Chondrocyte (in vitro differentiated cells): ENCODE measurements around the gene DDN. TPM values are rescaled to one million over a fixed set of nuclear protein-coding genes. Genes with fewer than 3 reads are reported as not detected.
A peak's percentile ranks its signal among the peaks of the same experiment; 100 is the strongest.

Experiments
- DNase-seq: peaks from one replicate; pipeline ENCODE4 v3.0.0; 2021; ENCODE audit warnings: mixed read lengths, low spot score
- H3K27ac Mint-ChIP-seq: one replicate; pipeline ENCODE4 v1.8.0; 2021; ENCODE audit warnings: mild to moderate bottlenecking, moderate library complexity, mixed read lengths; ENCODE audit not compliant: unreplicated experiment
- H3K27me3 Mint-ChIP-seq: 2 replicates; pipeline ENCODE4 v1.8.0; 2021; ENCODE audit warnings: low read depth, mixed read lengths
- H3K36me3 Mint-ChIP-seq: 2 replicates; pipeline ENCODE4 v1.8.0; 2021; ENCODE audit warnings: low read depth, mixed read lengths
- H3K4me1 Mint-ChIP-seq: 2 replicates; pipeline ENCODE4 v1.8.0; 2021; ENCODE audit warnings: low read depth, mild to moderate bottlenecking, mixed read lengths
- H3K4me3 Mint-ChIP-seq: one replicate; pipeline ENCODE4 v1.8.0; 2021; ENCODE audit warnings: mild to moderate bottlenecking, moderate library complexity, mixed read lengths; ENCODE audit not compliant: unreplicated experiment
- H3K9me3 Mint-ChIP-seq: 2 replicates; pipeline ENCODE4 v1.8.0; 2021; ENCODE audit warnings: low read depth, mixed read lengths
- CTCF ChIP-seq: fragments of 200-600 bp; sonication (generic); IDR thresholded peaks from 2 replicates; pipeline ENCODE4 v1.5.0; 2021; ENCODE audit warnings: antibody characterized with exemption, mild to moderate bottlenecking, moderate library complexity
- total RNA-seq: library from RNA; stranded (reverse); gene quantifications from 3 replicates; pipeline ENCODE4 v1.2.1, GENCODE V29; 2021

The DDN gene
- total RNA-seq, 1 donor from 2014 or later, result 0.72 TPM

- Mint-ChIP-seq H3K4me1 (no peaks in the 10 kb centered on the region), H3K27me3 (no peaks in the 10 kb centered on the region), H3K4me3 (no peak overlapping the region), H3K9me3 (no peaks in the 10 kb centered on the region), H3K36me3 (peaks cover 40% of the 10 kb centered on the region), H3K27ac (no peak overlapping the region)
- no peak for TF ChIP-seq CTCF
- DNase-seq, result no peak
These were observed 39.2 kb upstream of the DDN start for GRCh38 chr12:49038291-49038955.

GRCh38 chr12:49037947-49038237 lies 38.7 kb upstream of the DDN start:
- TF ChIP-seq CTCF, result no peak
- DNase-seq, result no peak
- H3K27ac Mint-ChIP-seq, result no peak overlapping the region
- no peaks in the 10 kb centered on the region for H3K27me3 Mint-ChIP-seq
- no peaks in the 10 kb centered on the region for H3K9me3 Mint-ChIP-seq
- peaks cover 35% of the 10 kb centered on the region for H3K36me3 Mint-ChIP-seq
- no peaks in the 10 kb centered on the region for H3K4me1 Mint-ChIP-seq
- no peak overlapping the region for H3K4me3 Mint-ChIP-seq

GRCh38 chr12:49037111-49037946 lies 38.2 kb upstream of the DDN start:
- Mint-ChIP-seq H3K27ac (no peak overlapping the region), H3K4me1 (no peaks in the 10 kb centered on the region), H3K9me3 (no peaks in the 10 kb centered on the region), H3K4me3 (no peak overlapping the region), H3K36me3 (peaks cover 38% of the 10 kb centered on the region), H3K27me3 (no peaks in the 10 kb centered on the region)
- DNase-seq, result peak; percentile 86
- no peak for TF ChIP-seq CTCF

- Mint-ChIP-seq H3K36me3 (peaks cover 38% of the 10 kb centered on the region), H3K27me3 (no peaks in the 10 kb centered on the region), H3K4me1 (no peaks in the 10 kb centered on the region), H3K9me3 (no peaks in the 10 kb centered on the region), H3K4me3 (no peak overlapping the region), H3K27ac (no peak overlapping the region)
- DNase-seq, result no peak
- no peak for TF ChIP-seq CTCF
These were observed 36.9 kb upstream of the DDN start for GRCh38 chr12:49036029-49036428.

GRCh38 chr12:49034286-49034622 lies 35.1 kb upstream of the DDN start:
- Mint-ChIP-seq H3K9me3 (no peaks in the 10 kb centered on the region), H3K36me3 (peaks cover 31% of the 10 kb centered on the region), H3K4me1 (no peaks in the 10 kb centered on the region), H3K4me3 (no peak overlapping the region), H3K27ac (no peak overlapping the region), H3K27me3 (no peaks in the 10 kb centered on the region)
- peak; percentile 29 for DNase-seq
- no peak for TF ChIP-seq CTCF
